Measurements from ENCODE around the gene ZP2.
"Not testable (repeated sequence)": the region's sequence is repeated elsewhere in the genome, so short reads cannot be mapped to it uniquely, and the experiment has no call there.

ZP2 gene

GRCh38 chr16:21211486-21211885, at the start of gene ZP2:
ZP2 (minus strand) TSS chr16:21211574; CDS start chr16:21211547, 27 bp downstream.
- H3K9me3 Mint-ChIP-seq = no peaks in the 10 kb centered on the region
- H3K27me3 Mint-ChIP-seq = peaks cover 39% of the 10 kb centered on the region
- no peak within 1 kb of the TSS for H3K4me3 Mint-ChIP-seq
- H3K36me3 Mint-ChIP-seq (ENCODE audit: low read depth) = no peaks in the 10 kb centered on the region
- no peaks in the 10 kb centered on the region for H3K4me1 Mint-ChIP-seq (ENCODE audit: low read depth)
- no peak for DNase-seq
- no peak within 1 kb of the TSS for H3K27ac Mint-ChIP-seq

GRCh38 chr16:21257284-21257683, 45.9 kb upstream of the ZP2 start:
- no peak for DNase-seq
- H3K36me3 Mint-ChIP-seq (ENCODE audit: low read depth) = no peaks in the 10 kb centered on the region
- H3K4me3 Mint-ChIP-seq = no peak overlapping the region
- H3K27ac Mint-ChIP-seq = no peak overlapping the region
- H3K9me3 Mint-ChIP-seq = no peaks in the 10 kb centered on the region
- peaks cover 21% of the 10 kb centered on the region for H3K27me3 Mint-ChIP-seq
- H3K4me1 Mint-ChIP-seq (ENCODE audit: low read depth) = no peaks in the 10 kb centered on the region

GRCh38 chr16:21256636-21257035, 45.3 kb upstream of the ZP2 start:
- H3K9me3 Mint-ChIP-seq = no peaks in the 10 kb centered on the region
- no peak for DNase-seq
- no peak overlapping the region for H3K27ac Mint-ChIP-seq
- H3K27me3 Mint-ChIP-seq = peaks cover 21% of the 10 kb centered on the region
- no peaks in the 10 kb centered on the region for H3K36me3 Mint-ChIP-seq (ENCODE audit: low read depth)
- H3K4me3 Mint-ChIP-seq = no peak overlapping the region
- no peaks in the 10 kb centered on the region for H3K4me1 Mint-ChIP-seq (ENCODE audit: low read depth)

- Mint-ChIP-seq H3K9me3 (no peaks in the 10 kb centered on the region), H3K4me3 (no peak overlapping the region), H3K4me1 (ENCODE audit: low read depth) (no peaks in the 10 kb centered on the region), H3K36me3 (ENCODE audit: low read depth) (no peaks in the 10 kb centered on the region), H3K27ac (no peak overlapping the region), H3K27me3 (peaks cover 31% of the 10 kb centered on the region)
- DNase-seq = no peak
These were observed 42.1 kb upstream of the ZP2 start for GRCh38 chr16:21253470-21253869.

- Mint-ChIP-seq H3K27me3 (peaks cover 28% of the 10 kb centered on the region), H3K9me3 (no peaks in the 10 kb centered on the region), H3K4me1 (ENCODE audit: low read depth) (no peaks in the 10 kb centered on the region), H3K36me3 (ENCODE audit: low read depth) (no peaks in the 10 kb centered on the region), H3K27ac (no peak overlapping the region), H3K4me3 (no peak overlapping the region)
- DNase-seq = no peak
These were observed 38.9 kb upstream of the ZP2 start for GRCh38 chr16:21250072-21250923.

GRCh38 chr16:21248179-21248578, 36.8 kb upstream of the ZP2 start:
- not testable (repeated sequence) for H3K4me3 Mint-ChIP-seq; H3K36me3 Mint-ChIP-seq (ENCODE audit: low read depth); H3K9me3 Mint-ChIP-seq; DNase-seq; H3K27ac Mint-ChIP-seq; H3K4me1 Mint-ChIP-seq (ENCODE audit: low read depth)
- H3K27me3 Mint-ChIP-seq = peaks cover 37% of the 10 kb centered on the region

GRCh38 chr16:21244518-21245215, 33.3 kb upstream of the ZP2 start:
- no peak overlapping the region for H3K27ac Mint-ChIP-seq
- no peaks in the 10 kb centered on the region for H3K4me1 Mint-ChIP-seq (ENCODE audit: low read depth)

GRCh38 chr16:21242756-21243155, 31.4 kb upstream of the ZP2 start:
- Mint-ChIP-seq H3K27me3 (peaks cover 32% of the 10 kb centered on the region), H3K9me3 (no peaks in the 10 kb centered on the region), H3K36me3 (ENCODE audit: low read depth) (no peaks in the 10 kb centered on the region), H3K27ac (no peak overlapping the region), H3K4me3 (no peak overlapping the region), H3K4me1 (ENCODE audit: low read depth) (no peaks in the 10 kb centered on the region)
- DNase-seq = no peak

More at GRCh38 chr16:21244518-21245215, 33.3 kb upstream of the ZP2 start:
- Mint-ChIP-seq H3K9me3 (no peaks in the 10 kb centered on the region), H3K36me3 (ENCODE audit: low read depth) (no peaks in the 10 kb centered on the region), H3K4me3 (no peak overlapping the region), H3K27me3 (peaks cover 40% of the 10 kb centered on the region)
- no peak for DNase-seq

- Mint-ChIP-seq H3K27me3 (peaks cover 28% of the 10 kb centered on the region), H3K9me3 (no peaks in the 10 kb centered on the region), H3K4me3 (no peak overlapping the region), H3K4me1 (ENCODE audit: low read depth) (no peaks in the 10 kb centered on the region), H3K36me3 (ENCODE audit: low read depth) (no peaks in the 10 kb centered on the region), H3K27ac (no peak overlapping the region)
- DNase-seq = no peak
These were observed 28.3 kb upstream of the ZP2 start for GRCh38 chr16:21239646-21240045.

GRCh38 chr16:21236831-21237230, 25.5 kb upstream of the ZP2 start:
- Mint-ChIP-seq H3K36me3 (ENCODE audit: low read depth) (no peaks in the 10 kb centered on the region), H3K4me1 (ENCODE audit: low read depth) (no peaks in the 10 kb centered on the region), H3K27ac (no peak overlapping the region), H3K4me3 (no peak overlapping the region), H3K27me3 (peaks cover 33% of the 10 kb centered on the region), H3K9me3 (no peaks in the 10 kb centered on the region)
- DNase-seq = no peak

- no peak overlapping the region for H3K27ac Mint-ChIP-seq
- H3K9me3 Mint-ChIP-seq = no peaks in the 10 kb centered on the region
- H3K36me3 Mint-ChIP-seq (ENCODE audit: low read depth) = no peaks in the 10 kb centered on the region
- H3K4me3 Mint-ChIP-seq = no peak overlapping the region
- no peaks in the 10 kb centered on the region for H3K4me1 Mint-ChIP-seq (ENCODE audit: low read depth)
- no peak for DNase-seq
- peaks cover 47% of the 10 kb centered on the region for H3K27me3 Mint-ChIP-seq
These were observed 23.8 kb upstream of the ZP2 start for GRCh38 chr16:21235199-21235585.

- Mint-ChIP-seq H3K27ac (no peak within 1 kb of the TSS), H3K27me3 (peaks cover 52% of the 10 kb centered on the region), H3K4me3 (no peak within 1 kb of the TSS), H3K4me1 (ENCODE audit: low read depth) (no peaks in the 10 kb centered on the region), H3K9me3 (no peaks in the 10 kb centered on the region), H3K36me3 (ENCODE audit: low read depth) (no peaks in the 10 kb centered on the region)
- no peak for DNase-seq
These were observed 22.3 kb upstream of the ZP2 start, which contains the start of gene ANKS4B for GRCh38 chr16:21233521-21234150. ANKS4B (plus strand) TSS chr16:21233699; CDS start chr16:21233738, 39 bp downstream.

GRCh38 chr16:21233045-21233520, 21.7 kb upstream of the ZP2 start:
- no peaks in the 10 kb centered on the region for H3K4me1 Mint-ChIP-seq (ENCODE audit: low read depth)
- H3K9me3 Mint-ChIP-seq = no peaks in the 10 kb centered on the region
- no peak overlapping the region for H3K4me3 Mint-ChIP-seq
- DNase-seq = no peak
- H3K27ac Mint-ChIP-seq = no peak overlapping the region
- peaks cover 58% of the 10 kb centered on the region for H3K27me3 Mint-ChIP-seq
- no peaks in the 10 kb centered on the region for H3K36me3 Mint-ChIP-seq (ENCODE audit: low read depth)

- H3K4me1 Mint-ChIP-seq (ENCODE audit: low read depth) = peaks cover 3% of the 10 kb centered on the region
- peaks cover 68% of the 10 kb centered on the region for H3K27me3 Mint-ChIP-seq
- H3K27ac Mint-ChIP-seq = no peak overlapping the region
- no peaks in the 10 kb centered on the region for H3K9me3 Mint-ChIP-seq
- DNase-seq = no peak
- no peaks in the 10 kb centered on the region for H3K36me3 Mint-ChIP-seq (ENCODE audit: low read depth)
- H3K4me3 Mint-ChIP-seq = no peak overlapping the region
These were observed 17.0 kb upstream of the ZP2 start for GRCh38 chr16:21228361-21228872.

Data from activated T-cell treated with anti-CD3 and anti-CD28 coated beads, Interleukin-2, amount 50 U/mL, for 24 hours (primary cell).